Sigmoid colon (tissue), 7 donors: ENCODE measurements around the gene SPARCL1. TPM values are rescaled to one million over a fixed set of nuclear protein-coding genes. Genes with fewer than 3 reads are reported as not detected.
"Not testable (repeated sequence)": the region's sequence is repeated elsewhere in the genome, so short reads cannot be mapped to it uniquely, and the experiment has no call there.

ENCODE experiments used
- DNase-seq: peaks from one replicate; pipeline ENCODE4 v3.0.0-alpha.2; 2019
- H3K27ac ChIP-seq, 4 donors: fragments of 200-600 bp; sonication (generic); one replicate each; pipeline ENCODE4 v1.5.1; 2016 to 2019; ENCODE audit warnings: mild to moderate bottlenecking in 1 of 4
- H3K27me3 ChIP-seq, 3 donors: fragments of 200-600 bp; sonication (generic); one replicate each; pipeline ENCODE4 v1.5.1; 2019; ENCODE audit warnings: mild to moderate bottlenecking in 1 of 3
- H3K36me3 ChIP-seq, 4 donors: fragments of 200-600 bp; sonication (generic); one replicate each; pipeline ENCODE4 v1.5.1; 2016 to 2019
- H3K4me1 ChIP-seq, 4 donors: fragments of 200-600 bp; sonication (generic); one replicate each; pipeline ENCODE4 v1.5.1; 2017 to 2019
- H3K4me3 ChIP-seq, 4 donors: fragments of 200-600 bp; sonication (generic); one replicate each; pipeline ENCODE4 v1.5.1; 2017 to 2019; ENCODE audit warnings: mild to moderate bottlenecking in 2 of 4, moderate library complexity in 1 of 4
- H3K9me3 ChIP-seq, 4 donors: fragments of 200-600 bp in 3 of 4; sonication (generic) in 3 of 4; one replicate each; pipeline versions ENCODE4 v1.5.1 to v1.6.1; 2013 to 2019
- CTCF ChIP-seq, 4 experiments: fragments of 450-650 bp in 3 of 4; fragments of 200-600 bp in 1 of 4; IDR thresholded peaks; one replicate each; pipeline ENCODE4 v1.5.1; 2016 to 2019; ENCODE audit warnings: antibody characterized with exemption in 4 of 4, mild to moderate bottlenecking in 3 of 4, moderate library complexity in 2 of 4
- EP300 ChIP-seq, 4 donors: sonication (generic); formaldehyde crosslinking; IDR thresholded peaks; one replicate each; pipeline ENCODE4 v1.6.1; 2017; ENCODE audit warnings: antibody characterized with exemption in 4 of 4
- POLR2A ChIP-seq, 2 donors: fragments of 450-650 bp; IDR thresholded peaks; one replicate each; pipeline ENCODE4 v1.6.1; 2016; ENCODE audit warnings: antibody characterized with exemption in 2 of 2, mild to moderate bottlenecking in 2 of 2, moderate library complexity in 2 of 2
- POLR2AphosphoS5 ChIP-seq, 4 donors: sonication (generic); formaldehyde crosslinking; IDR thresholded peaks; one replicate each; pipeline ENCODE4 v1.6.1; 2017; ENCODE audit warnings: antibody characterized with exemption in 4 of 4
- WGBS, 2 donors: extraction: QIAGEN DNeasy Blood & Tissue Kit; methylation state at CpG; one replicate each; pipeline ENCODE4 v1.1.7; 2013; 5-methylcytosine and 5-hydroxymethylcytosine counted together
- intact Hi-C: fragments of 100-400 bp; cut with DNase I; formaldehyde crosslinking; loops from one replicate; pipeline ENCODE4 v1.15.1; 2023
- polyA plus RNA-seq, 3 donors: library from polyadenylated mRNA; stranded (reverse); fragments of 200-250 nt; gene quantifications; one replicate each; pipeline ENCODE4 v1.2.3, GENCODE V29; 2013
- total RNA-seq, 4 donors: library from RNA; depleted of rRNA; stranded (reverse); fragments of >200 nt; gene quantifications; one replicate each; pipeline ENCODE4 v1.1.0, GENCODE V29; 2016
- donor health status: healthy with polysubstance abuse.
- donor health status: Bipolar disorder and iron deficiency.
- donor health status: healthy.

SPARCL1 gene
- total RNA-seq = 1,000 to 10,000 TPM; 1,005 to 1,386 (median 1,166) TPM
- polyA plus RNA-seq = 100 to 1,000 TPM in 1 of 3 donors, 10 to 100 TPM in 2; 10.4 to 145 (median 28.8) TPM

DNA sequence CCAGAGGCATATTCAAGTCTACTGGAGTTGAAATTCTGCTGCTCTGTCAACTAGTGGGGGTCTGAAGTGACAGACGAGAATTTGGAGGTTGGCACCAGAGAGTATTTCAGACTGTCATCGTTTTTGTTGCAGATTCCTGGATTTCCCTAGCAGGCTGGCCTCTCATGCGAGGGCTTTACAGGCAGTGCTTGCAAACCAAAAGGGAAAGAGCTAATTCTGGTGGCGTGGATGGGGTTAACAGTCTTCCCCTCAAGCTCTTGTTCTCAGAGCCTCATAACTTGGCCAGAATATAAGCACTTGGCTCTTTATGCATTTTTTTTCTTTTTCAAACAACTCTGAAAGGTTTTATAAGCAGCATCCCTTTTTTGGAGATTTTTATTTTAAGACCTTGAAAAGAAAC is at the start of gene SPARCL1:
Gene SPARCL1 (minus strand): TSS at position 190 of the 400 bp plus-strand sequence. CDS start 29,802 bp downstream, outside the sequence.
- Histone ChIP-seq H3K27me3 (no peaks in the 10 kb centered on the region), H3K27ac (peak within 1 kb of the TSS; percentile 89 to 91 (median 91)), H3K36me3 (peaks cover 0 to 5% (median 0%) of the 10 kb centered on the region in 4 donors), H3K9me3 (no peaks in the 10 kb centered on the region), H3K4me1 (peaks cover 0 to 44% (median 39%) of the 10 kb centered on the region in 4 donors), H3K4me3 (peak within 1 kb of the TSS; percentile 52 to 59 (median 57))
- intact Hi-C loops = no loop called here
- TF ChIP-seq CTCF (IDR thresholded peaks at IDR 0.05) (no peak), POLR2AphosphoS5 (IDR thresholded peaks at IDR 0.05) (peak; percentile 74 to 86 (median 82)), POLR2A (IDR thresholded peaks at IDR 0.05) (peak in 1 of 2 donors; percentile 56), EP300 (IDR thresholded peaks at IDR 0.05) (peak in 1 of 4 donors; percentile 78)
- DNase-seq = peak; percentile 86
- WGBS, 2 donors = 52 to 55% methylated on average over 4 of the region's 4 CpGs

GRCh38 chr4:87575983-87576382 is 46.8 kb upstream of the SPARCL1 start:
- no peaks in the 10 kb centered on the region for H3K4me1 ChIP-seq
- TF ChIP-seq POLR2A (IDR thresholded peaks at IDR 0.05) = no peak
- no peak overlapping the region for H3K4me3 ChIP-seq
- no peak for DNase-seq
- H3K36me3 ChIP-seq = no peaks in the 10 kb centered on the region
- H3K27me3 ChIP-seq = no peaks in the 10 kb centered on the region
- H3K9me3 ChIP-seq = no peaks in the 10 kb centered on the region
- no peak overlapping the region for H3K27ac ChIP-seq
- intact Hi-C loops = no loop called here

DNA sequence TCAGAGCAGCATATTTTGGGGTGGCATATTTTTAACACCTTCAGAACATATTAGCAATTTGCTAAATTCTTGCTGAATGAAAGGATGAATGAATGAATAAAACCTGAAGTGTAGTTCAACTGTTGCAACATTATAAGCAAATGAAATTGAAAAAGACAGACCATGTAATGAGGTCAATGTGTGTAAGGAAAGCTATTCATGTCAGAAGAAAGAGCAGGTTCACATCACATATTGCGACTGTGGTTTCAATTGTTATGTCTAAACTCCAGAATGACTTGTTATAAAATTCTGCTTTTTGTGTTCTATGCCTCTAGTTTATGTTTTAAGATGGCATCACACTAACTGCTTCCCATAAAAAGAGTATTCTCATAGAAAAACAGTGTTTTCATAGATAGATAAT is 46.2 kb upstream of the SPARCL1 start:
- Histone ChIP-seq H3K36me3 (no peaks in the 10 kb centered on the region), H3K4me1 (no peaks in the 10 kb centered on the region), H3K9me3 (no peaks in the 10 kb centered on the region), H3K4me3 (no peak overlapping the region), H3K27me3 (no peaks in the 10 kb centered on the region), H3K27ac (no peak overlapping the region)
- intact Hi-C loops = no loop called here
- DNase-seq = no peak
- WGBS, 2 donors = 90 to 95% methylated on average over 1 of the region's 1 CpG
- no peak for TF ChIP-seq POLR2AphosphoS5 (IDR thresholded peaks at IDR 0.05)
- TF ChIP-seq EP300 (IDR thresholded peaks at IDR 0.05) = no peak
- no peak for TF ChIP-seq POLR2A (IDR thresholded peaks at IDR 0.05)
- no peak for TF ChIP-seq CTCF (IDR thresholded peaks at IDR 0.05)

DNA sequence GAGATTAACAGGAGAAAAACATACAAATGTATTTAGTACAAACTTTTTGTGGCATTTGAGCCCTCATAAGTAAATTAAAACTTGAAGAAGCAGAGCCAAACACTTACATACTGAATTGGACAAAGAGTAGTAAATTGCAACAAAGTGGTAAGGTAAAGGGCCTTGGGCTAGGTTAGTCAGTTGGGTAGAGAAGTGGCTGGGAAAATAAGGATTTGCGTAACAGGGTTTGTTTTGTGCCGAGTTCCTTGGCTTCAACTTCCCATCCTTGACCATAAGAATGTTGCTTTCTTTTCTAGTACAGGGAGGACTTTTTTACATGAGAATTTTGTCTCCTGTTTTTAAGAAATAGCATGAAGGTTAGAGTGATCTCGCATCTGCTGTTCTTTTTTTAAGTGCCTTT is 45.8 kb upstream of the SPARCL1 start:
- no peaks in the 10 kb centered on the region for H3K27me3 ChIP-seq
- TF ChIP-seq POLR2AphosphoS5 (IDR thresholded peaks at IDR 0.05) = no peak
- TF ChIP-seq POLR2A (IDR thresholded peaks at IDR 0.05) = no peak
- TF ChIP-seq CTCF (IDR thresholded peaks at IDR 0.05) = no peak
- no peak for TF ChIP-seq EP300 (IDR thresholded peaks at IDR 0.05)
- H3K4me3 ChIP-seq = no peak overlapping the region
- no peak overlapping the region for H3K27ac ChIP-seq
- H3K9me3 ChIP-seq = no peaks in the 10 kb centered on the region
- DNase-seq = no peak
- WGBS, 2 donors = 83 to 87% methylated on average over 3 of the region's 3 CpGs
- H3K36me3 ChIP-seq = no peaks in the 10 kb centered on the region
- H3K4me1 ChIP-seq = no peaks in the 10 kb centered on the region
- intact Hi-C loops = no loop called here

- H3K4me3 ChIP-seq, DNase-seq, H3K27me3 ChIP-seq, H3K4me1 ChIP-seq, intact Hi-C loops, H3K36me3 ChIP-seq, H3K9me3 ChIP-seq, H3K27ac ChIP-seq: not testable (repeated sequence)
Measured at GRCh38 chr4:87574376-87574775, 45.2 kb upstream of the SPARCL1 start.

DNA sequence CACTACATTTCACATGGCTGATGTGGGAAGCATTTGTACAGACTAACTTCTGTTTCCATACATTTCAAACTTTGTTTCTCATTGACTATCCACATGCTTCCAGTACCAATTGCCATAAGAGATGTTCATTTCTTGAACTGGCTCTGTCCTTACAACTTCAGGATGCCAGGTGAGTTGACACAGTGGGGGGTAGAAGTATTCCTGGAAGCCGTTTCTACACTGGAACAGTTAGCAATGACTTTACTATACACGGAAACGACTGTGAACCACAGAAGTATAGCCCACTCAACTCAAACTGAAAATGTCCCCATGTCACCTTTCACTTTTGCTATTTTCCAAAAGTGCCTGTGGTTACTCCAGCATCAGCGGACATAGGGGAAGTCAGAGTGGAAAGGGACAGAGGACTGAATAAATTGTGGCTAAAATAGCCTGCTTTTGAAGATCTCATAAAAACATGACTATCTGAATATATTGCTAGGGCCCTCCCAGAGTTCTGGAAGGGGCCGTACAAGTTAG is 41.2 kb upstream of the SPARCL1 start:
- 56 to 63% methylated on average over 5 of the region's 5 CpGs for WGBS, 2 donors
- H3K36me3 ChIP-seq = no peaks in the 10 kb centered on the region
- H3K27ac ChIP-seq = no peak overlapping the region
- no peak overlapping the region for H3K4me3 ChIP-seq
- intact Hi-C loops = no loop called here
- TF ChIP-seq CTCF (IDR thresholded peaks at IDR 0.05) (no peak), POLR2A (IDR thresholded peaks at IDR 0.05) (no peak), POLR2AphosphoS5 (IDR thresholded peaks at IDR 0.05) (no peak), EP300 (IDR thresholded peaks at IDR 0.05) (no peak)
- H3K4me1 ChIP-seq = peaks cover 0 to 5% (median 1%) of the 10 kb centered on the region in 4 donors
- DNase-seq = no peak
- H3K27me3 ChIP-seq = no peaks in the 10 kb centered on the region
- no peaks in the 10 kb centered on the region for H3K9me3 ChIP-seq
